HepG2 (cell line): ENCODE data around the gene FHIT. TPM values are rescaled to one million over a fixed set of nuclear protein-coding genes. Genes with fewer than 3 reads are reported as not detected.

Experiments
- ATAC-seq: fragments of 200-7000 bp; cut with Tn5 transposase; 3 replicates; pipeline ENCODE4 v1.9.1; 2020; ENCODE audit warnings: mild to moderate bottlenecking, moderate library complexity
- BruUV-seq: library from RNA; stranded (reverse); fragments of 400-500 nt; replicated peaks from 2 replicates; lab custom pipeline; 2021; lab: Mats Ljungman, UMichigan
- CTCF ChIA-PET: fragments of 300-600 bp; formaldehyde crosslinking; extraction: SDS; loops from one replicate; lab custom pipeline; 2021; ENCODE audit warnings: low total read pairs, inconsistent platforms, low intra/inter-chr PET ratio; lab: Yijun Ruan, JAX
- POLR2A ChIA-PET: fragments of 350-600 bp; sonication (Branson Sonifier 250); formaldehyde crosslinking; loops from one replicate; lab custom pipeline; 2020; ENCODE audit warnings: antibody characterized with exemption, inconsistent platforms; lab: Yijun Ruan, JAX
- DNase-seq: peaks from one replicate; pipeline ENCODE4 v3.0.0-alpha.2; 2015; ENCODE audit warnings: low spot score
- FAIRE-seq: peaks from 3 replicates; lab custom pipeline; 2011; peaks lifted over from hg19 to GRCh38; lab: Jason Lieb, UNC
- H2AFZ ChIP-seq: one replicate; pipeline ENCODE4 v1.6.1; 2011; ENCODE audit warnings: low read length, inconsistent platforms
- H3K27ac ChIP-seq: fragments of 300-600 bp; 3 replicates; pipeline ENCODE4 v1.8.0; 2011; ENCODE audit warnings: mixed run types, mild to moderate bottlenecking, mixed read lengths, low read length, inconsistent platforms; ENCODE audit not compliant: insufficient read depth; ENCODE audit errors: extremely low read length
- H3K27me3 ChIP-seq, 2 experiments: fragments of 200-600 bp in 1 of 2; 2 replicates in 1 of 2; 3 replicates in 1 of 2; pipeline versions ENCODE4 v1.6.0 to v1.8.0; 2011; ENCODE audit warnings: low read length in 2 of 2, mild to moderate bottlenecking in 2 of 2, moderate library complexity in 2 of 2, inconsistent platforms in 1 of 2; ENCODE audit not compliant: insufficient read depth in 2 of 2, control insufficient read depth in 1 of 2
- H3K36me3 ChIP-seq, 2 experiments: fragments of 200-600 bp in 1 of 2; replicated peaks in 1 of 2; 2 replicates in 1 of 2; 3 replicates in 1 of 2; pipeline versions ENCODE4 v1.5.1 to v1.8.0; 2011; ENCODE audit warnings: low read length in 2 of 2, inconsistent platforms in 1 of 2; ENCODE audit not compliant: insufficient read depth in 2 of 2, control insufficient read depth in 1 of 2
- H3K4me1 ChIP-seq: 2 replicates; pipeline ENCODE4 v1.5.1; 2012; ENCODE audit warnings: low read length, inconsistent platforms; ENCODE audit not compliant: insufficient read depth
- H3K4me2 ChIP-seq: 2 replicates; pipeline ENCODE4 v1.6.0; 2011; ENCODE audit warnings: low read depth, low read length, inconsistent platforms
- H3K4me3 ChIP-seq, 3 experiments: fragments of 200-600 bp in 1 of 3; sonication (generic), shearing (Covaris generic) in 1 of 3; replicated peaks in 1 of 3; 2 replicates each; pipeline ENCODE4 v1.5.1; 2011 to 2016; ENCODE audit warnings: low read length in 3 of 3, inconsistent platforms in 2 of 3, low read depth in 2 of 3, mild to moderate bottlenecking in 2 of 3, control low read depth in 1 of 3, mixed read lengths in 1 of 3; ENCODE audit not compliant: insufficient read depth in 1 of 3
- H3K79me2 ChIP-seq: one replicate; pipeline ENCODE4 v1.6.1; 2011; ENCODE audit warnings: low read length, inconsistent platforms; ENCODE audit not compliant: insufficient read depth
- H3K9ac ChIP-seq: 2 replicates; pipeline ENCODE4 v1.6.0; 2011; ENCODE audit warnings: mild to moderate bottlenecking, low read depth, low read length, inconsistent platforms; ENCODE audit not compliant: insufficient read depth
- H3K9me3 ChIP-seq: 2 replicates; pipeline ENCODE4 v1.5.1; 2012; ENCODE audit warnings: mild to moderate bottlenecking, low read length
- H4K20me1 ChIP-seq: 2 replicates; pipeline ENCODE4 v1.6.0; 2011; ENCODE audit warnings: inconsistent platforms, mild to moderate bottlenecking, low read length, moderate library complexity; ENCODE audit not compliant: insufficient read depth
- MTA1 ChIP-seq: sonication (generic); formaldehyde crosslinking; IDR thresholded peaks from 2 replicates; pipeline ENCODE4 v1.4.0; 2020; ENCODE audit warnings: missing genetic modification reagents, mild to moderate bottlenecking, borderline replicate concordance
- NCOA5 ChIP-seq: sonication (generic); formaldehyde crosslinking; IDR thresholded peaks from 2 replicates; pipeline ENCODE4 v1.4.0; 2020; ENCODE audit warnings: missing genetic modification reagents
- NCOR1 ChIP-seq: fragments of 200-600 bp; sonication (generic); IDR thresholded peaks from 2 replicates; pipeline ENCODE4 v1.7.0; 2017; ENCODE audit warnings: antibody characterized with exemption, low read length, borderline replicate concordance
- PPARG ChIP-seq: conservative IDR thresholded peaks from 2 replicates; pipeline ENCODE4 v1.6.1; 2016; ENCODE audit warnings: missing biosample characterization, missing genetic modification reagents
- SOX13 ChIP-seq, 3 experiments: fragments of 450-650 bp in 1 of 3; sonication (generic) in 1 of 3; formaldehyde crosslinking in 1 of 3; IDR thresholded peaks in 2 of 3; conservative IDR thresholded peaks in 1 of 3; 2 replicates each; pipeline versions ENCODE4 v1.5.0 to v1.6.1; 2016 to 2020; ENCODE audit warnings: antibody characterized with exemption in 1 of 3, mild to moderate bottlenecking in 1 of 3, missing compliant biosample characterization in 1 of 3, missing genetic modification reagents in 1 of 3, moderate library complexity in 1 of 3
- SUZ12 ChIP-seq: fragments of 150-350 bp; IDR thresholded peaks from 2 replicates; pipeline ENCODE4 v1.6.1; 2014; ENCODE audit warnings: low read depth, low read length
- ZNF530 ChIP-seq: sonication (generic); formaldehyde crosslinking; IDR thresholded peaks from 2 replicates; pipeline ENCODE4 v1.5.0; 2020; ENCODE audit warnings: low read depth, mild to moderate bottlenecking, missing genetic modification reagents
- ZUFSP ChIP-seq: sonication (generic); formaldehyde crosslinking; IDR thresholded peaks from 2 replicates; pipeline ENCODE4 v1.9.0; 2021; ENCODE audit warnings: missing genetic modification reagents, mild to moderate bottlenecking, borderline replicate concordance
- WGBS: methylation state at CpG from one replicate; pipeline ENCODE4 v1.1.6; 2017; ENCODE audit warnings: low lambda C conversion rate; 5-methylcytosine and 5-hydroxymethylcytosine counted together
- in situ Hi-C: cut with HindIII; loops from 2 replicates; pipeline ENCODE4 v1.10.0; 2017; ENCODE audit warnings: low pct_unique_long_range_greater_than_20kb; ENCODE audit not compliant: extremely low pct_ligation_motif_present
- intact Hi-C: fragments of 100-400 bp; cut with micrococcal nuclease; formaldehyde crosslinking; loops from one replicate; pipeline ENCODE4 v1.10.0; 2022; ENCODE audit not compliant: unreplicated experiment
- polyA plus RNA-seq, 8 experiments: library from polyadenylated mRNA; depleted of rRNA in 3 of 8; stranded (reverse) in 7 of 8; unstranded in 1 of 8; fragments of >200 nt; fragmentation: Illumina TruSeq in 4 of 8; extraction: Trizol in 4 of 8; gene quantifications; 2 replicates each; pipeline versions ENCODE4 v1.2.1 to v1.2.3, GENCODE V29; 2011 to 2016; ENCODE audit warnings: low read depth in 4 of 8, missing spikeins in 1 of 8, mixed read lengths in 1 of 8; ENCODE audit not compliant: insufficient read depth in 1 of 8
- total RNA-seq, 5 experiments: library from RNA; depleted of rRNA; stranded (reverse); fragments of >200 nt; fragmentation: Illumina TruSeq; extraction: Trizol; gene quantifications; 2 replicates each; pipeline ENCODE4 v1.2.3, GENCODE V29; 2016; ENCODE audit warnings: low read depth in 1 of 5
- TF ChIP-seq, protein P1 (sequence below): sonication (generic); formaldehyde crosslinking; IDR thresholded peaks from 2 replicates; pipeline ENCODE4 v1.5.0; 2020; ENCODE audit warnings: mild to moderate bottlenecking, missing genetic modification reagents, borderline replicate concordance
- TF ChIP-seq, protein P2 (sequence below): sonication (generic); formaldehyde crosslinking; IDR thresholded peaks from 2 replicates; pipeline ENCODE4 v1.4.0; 2020; ENCODE audit warnings: missing genetic modification reagents, mild to moderate bottlenecking, borderline replicate concordance
- TF ChIP-seq, protein P3 (sequence below): IDR thresholded peaks from 2 replicates; pipeline ENCODE4 v1.4.0; 2020; ENCODE audit warnings: mild to moderate bottlenecking, missing genetic modification reagents

The FHIT gene
- total and polyA plus RNA-seq, 2 of the 13 experiments (the other 11 are each of a cell fraction or from before 2014, with no cell fraction given), result 4.0 to 4.6 TPM

GRCh38 chr3:61194892-61195538 is 56.2 kb downstream of the FHIT start:
- BruUV-seq, result no TSS peak
- Histone ChIP-seq H3K9me3 (no peaks in the 10 kb centered on the region), H3K79me2 (no peaks in the 10 kb centered on the region), H3K4me1 (peaks cover 38% of the 10 kb centered on the region), H3K27me3 (no peaks in the 10 kb centered on the region), H2AFZ (no peak overlapping the region), H3K4me3 (peak overlapping the region in 2 of 3 experiments; percentile 5 to 7; a peak in 1 of 6 replicates), H3K9ac (peak overlapping the region; percentile 10; the same call in 1 of the 2 replicates), H4K20me1 (no peaks in the 10 kb centered on the region), H3K4me2 (peak overlapping the region; percentile 53; the same call in 1 of the 2 replicates), H3K27ac (peak overlapping the region; percentile 46), H3K36me3 (no peaks in the 10 kb centered on the region)
- ChIA-PET CTCF (no interaction called here), POLR2A (no interaction called here)
- DNase-seq, result peak; percentile 63
- peak; percentile 42 for FAIRE-seq
- ATAC-seq, result peak; percentile 57; the same call in 2 of the 3 replicates
- intact Hi-C loops, result no loop called here
- in situ Hi-C loops, result no loop called here
- 28% methylated on average over 4 of the region's 4 CpGs for WGBS
- TF ChIP-seq SUZ12 (no peak), MTA1 (no peak), NCOR1 (peak; percentile 87), ZUFSP (no peak), PPARG (CRISPR knock-in tag) (peak; percentile 44; the same call in 1 of the 2 replicates), SOX13 (IDR thresholded peaks at IDR 0.05) (no peak), SOX13 (CRISPR knock-in tag; conservative IDR thresholded peaks at IDR 0.05 in 1 of 2, IDR thresholded peaks at IDR 0.05 in 1 of 2) (peak in 1 of 2 experiments; percentile 46; a peak in 2 of 4 replicates), ZNF530 (no peak), NCOA5 (CRISPR knock-in tag) (no peak)
- TF ChIP-seq, protein P1, sequence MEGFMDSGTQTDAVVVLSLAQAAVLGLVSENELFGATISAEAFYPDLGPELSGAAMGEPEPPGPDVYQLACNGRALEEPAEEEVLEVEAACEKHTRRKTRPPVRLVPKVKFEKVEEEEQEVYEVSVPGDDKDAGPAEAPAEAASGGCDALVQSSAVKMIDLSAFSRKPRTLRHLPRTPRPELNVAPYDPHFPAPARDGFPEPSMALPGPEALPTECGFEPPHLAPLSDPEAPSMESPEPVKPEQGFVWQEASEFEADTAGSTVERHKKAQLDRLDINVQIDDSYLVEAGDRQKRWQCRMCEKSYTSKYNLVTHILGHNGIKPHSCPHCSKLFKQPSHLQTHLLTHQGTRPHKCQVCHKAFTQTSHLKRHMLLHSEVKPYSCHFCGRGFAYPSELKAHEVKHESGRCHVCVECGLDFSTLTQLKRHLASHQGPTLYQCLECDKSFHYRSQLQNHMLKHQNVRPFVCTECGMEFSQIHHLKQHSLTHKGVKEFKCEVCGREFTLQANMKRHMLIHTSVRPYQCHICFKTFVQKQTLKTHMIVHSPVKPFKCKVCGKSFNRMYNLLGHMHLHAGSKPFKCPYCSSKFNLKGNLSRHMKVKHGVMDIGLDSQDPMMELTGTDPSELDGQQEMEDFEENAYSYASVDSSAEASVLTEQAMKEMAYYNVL (CRISPR knock-in tag), result no peak
- TF ChIP-seq, protein P2, sequence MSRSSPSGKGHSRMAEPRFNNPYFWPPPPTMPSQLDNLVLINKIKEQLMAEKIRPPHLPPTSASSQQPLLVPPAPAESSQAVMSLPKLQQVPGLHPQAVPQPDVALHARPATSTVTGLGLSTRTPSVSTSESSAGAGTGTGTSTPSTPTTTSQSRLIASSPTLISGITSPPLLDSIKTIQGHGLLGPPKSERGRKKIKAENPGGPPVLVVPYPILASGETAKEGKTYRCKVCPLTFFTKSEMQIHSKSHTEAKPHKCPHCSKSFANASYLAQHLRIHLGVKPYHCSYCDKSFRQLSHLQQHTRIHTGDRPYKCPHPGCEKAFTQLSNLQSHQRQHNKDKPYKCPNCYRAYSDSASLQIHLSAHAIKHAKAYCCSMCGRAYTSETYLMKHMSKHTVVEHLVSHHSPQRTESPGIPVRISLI (CRISPR knock-in tag), result peak; percentile 92
- TF ChIP-seq, protein P3, sequence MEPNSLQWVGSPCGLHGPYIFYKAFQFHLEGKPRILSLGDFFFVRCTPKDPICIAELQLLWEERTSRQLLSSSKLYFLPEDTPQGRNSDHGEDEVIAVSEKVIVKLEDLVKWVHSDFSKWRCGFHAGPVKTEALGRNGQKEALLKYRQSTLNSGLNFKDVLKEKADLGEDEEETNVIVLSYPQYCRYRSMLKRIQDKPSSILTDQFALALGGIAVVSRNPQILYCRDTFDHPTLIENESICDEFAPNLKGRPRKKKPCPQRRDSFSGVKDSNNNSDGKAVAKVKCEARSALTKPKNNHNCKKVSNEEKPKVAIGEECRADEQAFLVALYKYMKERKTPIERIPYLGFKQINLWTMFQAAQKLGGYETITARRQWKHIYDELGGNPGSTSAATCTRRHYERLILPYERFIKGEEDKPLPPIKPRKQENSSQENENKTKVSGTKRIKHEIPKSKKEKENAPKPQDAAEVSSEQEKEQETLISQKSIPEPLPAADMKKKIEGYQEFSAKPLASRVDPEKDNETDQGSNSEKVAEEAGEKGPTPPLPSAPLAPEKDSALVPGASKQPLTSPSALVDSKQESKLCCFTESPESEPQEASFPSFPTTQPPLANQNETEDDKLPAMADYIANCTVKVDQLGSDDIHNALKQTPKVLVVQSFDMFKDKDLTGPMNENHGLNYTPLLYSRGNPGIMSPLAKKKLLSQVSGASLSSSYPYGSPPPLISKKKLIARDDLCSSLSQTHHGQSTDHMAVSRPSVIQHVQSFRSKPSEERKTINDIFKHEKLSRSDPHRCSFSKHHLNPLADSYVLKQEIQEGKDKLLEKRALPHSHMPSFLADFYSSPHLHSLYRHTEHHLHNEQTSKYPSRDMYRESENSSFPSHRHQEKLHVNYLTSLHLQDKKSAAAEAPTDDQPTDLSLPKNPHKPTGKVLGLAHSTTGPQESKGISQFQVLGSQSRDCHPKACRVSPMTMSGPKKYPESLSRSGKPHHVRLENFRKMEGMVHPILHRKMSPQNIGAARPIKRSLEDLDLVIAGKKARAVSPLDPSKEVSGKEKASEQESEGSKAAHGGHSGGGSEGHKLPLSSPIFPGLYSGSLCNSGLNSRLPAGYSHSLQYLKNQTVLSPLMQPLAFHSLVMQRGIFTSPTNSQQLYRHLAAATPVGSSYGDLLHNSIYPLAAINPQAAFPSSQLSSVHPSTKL (CRISPR knock-in tag), result peak; percentile 57
